NCI-H748 (cell line): Measurements from ENCODE around the gene SAE1.
A peak's percentile ranks its signal among the peaks of the same experiment; 100 is the strongest.

ENCODE experiments used
- DNase-seq: peaks from one replicate; lab custom pipeline; 2025; ENCODE audit not compliant: unreplicated experiment; lab: John Stamatoyannopoulos, UW

SAE1 gene

DNA sequence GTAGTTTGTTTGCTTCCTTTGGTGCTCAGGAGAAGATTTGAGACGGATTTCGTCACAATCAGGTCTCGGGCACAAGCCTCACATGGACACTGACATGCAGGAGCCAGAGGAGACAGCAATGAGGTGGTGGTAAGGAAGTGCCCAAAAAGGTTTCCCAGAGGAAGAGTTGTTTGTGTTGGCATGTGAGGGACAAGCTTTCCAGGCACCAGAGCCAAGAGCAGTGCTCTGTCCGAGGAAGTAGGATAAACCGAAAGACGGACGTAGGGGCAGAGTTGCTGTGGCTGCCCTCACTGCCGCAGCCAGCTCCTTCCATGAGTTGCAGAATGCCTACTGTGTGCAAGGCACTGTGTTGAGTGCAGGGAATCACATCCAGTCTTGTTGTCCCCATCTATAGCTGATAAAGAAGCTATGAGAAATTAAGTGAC is 27.7 kb downstream of the SAE1 start:
- DNase-seq = no peak

DNA sequence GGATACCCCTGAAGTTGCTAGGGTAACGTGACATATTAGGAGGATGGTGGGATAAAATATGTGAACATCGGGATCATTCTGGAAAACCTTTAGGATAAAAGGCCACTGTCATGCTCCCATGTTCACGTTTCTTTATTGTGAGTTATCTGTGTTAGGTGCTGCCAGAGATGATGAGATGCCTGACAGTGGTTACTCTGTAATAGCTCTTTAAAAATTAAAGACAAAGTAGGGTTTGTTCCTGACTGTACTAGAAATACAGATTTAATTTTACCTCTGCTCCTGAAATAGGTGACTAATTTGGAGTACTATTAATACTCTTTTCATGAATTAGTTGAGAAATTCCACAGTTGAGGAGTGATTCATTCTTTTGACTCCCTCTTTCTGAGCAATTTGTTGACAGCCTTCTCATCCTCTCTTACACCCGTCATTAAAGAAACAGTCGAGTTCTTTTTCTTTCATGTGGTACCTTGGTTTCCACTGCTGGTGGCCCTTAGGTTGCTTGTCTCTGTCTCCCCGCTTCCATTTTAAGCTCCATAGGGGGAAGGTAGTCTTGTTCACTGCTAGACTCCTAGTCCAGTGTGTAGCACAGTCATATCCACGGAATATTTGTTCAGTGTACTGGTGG is 28.4 kb downstream of the SAE1 start:
- no peak for DNase-seq

DNA sequence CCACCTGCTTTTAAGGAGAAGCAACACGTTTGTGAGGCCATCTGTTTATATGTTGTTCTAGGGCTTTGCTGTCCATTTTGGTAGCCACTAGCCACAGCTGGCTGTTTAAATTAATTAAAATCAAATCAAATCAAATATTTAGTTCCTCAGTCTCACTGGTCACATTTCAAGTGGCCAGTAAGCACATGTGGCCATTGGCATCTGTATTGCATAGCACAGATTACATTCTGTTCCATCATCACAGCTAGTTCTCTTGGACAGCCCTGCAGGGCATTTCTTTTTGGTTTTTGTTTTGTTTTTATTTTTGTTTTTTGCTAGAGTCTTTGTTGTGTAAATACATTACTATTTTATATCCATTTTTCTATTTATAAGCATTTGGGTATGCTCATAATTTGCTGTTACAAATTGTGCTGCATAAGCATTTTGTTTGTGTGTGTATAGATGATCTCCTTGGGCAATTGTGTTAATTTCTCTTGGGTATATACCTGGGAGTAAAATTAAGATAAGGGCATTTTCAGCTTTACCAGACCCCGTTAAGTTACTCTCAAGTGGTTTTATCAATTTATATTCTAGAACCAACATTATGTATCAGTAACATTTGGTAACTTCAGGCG is 31.3 kb downstream of the SAE1 start:
- no peak for DNase-seq

DNA sequence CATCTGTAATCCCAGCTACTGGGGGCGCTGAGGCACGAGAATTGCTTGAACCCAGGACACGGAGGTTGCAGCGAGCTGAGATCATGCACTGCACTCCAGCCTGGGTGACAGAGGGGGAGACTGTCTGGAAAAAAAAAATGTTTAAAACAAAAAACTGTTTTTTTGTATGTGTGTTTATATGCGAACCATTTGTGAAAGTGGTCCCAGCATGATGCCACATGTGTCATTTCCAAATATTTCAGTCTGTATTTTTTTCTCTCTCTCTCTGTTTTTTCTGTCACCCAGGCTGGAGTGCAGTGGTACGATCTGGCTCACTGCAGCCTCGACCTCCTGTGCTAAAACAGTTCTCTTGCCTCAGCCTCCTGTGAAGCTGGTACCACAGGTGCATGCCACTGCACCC is 37.4 kb downstream of the SAE1 start:
- DNase-seq = no peak

DNA sequence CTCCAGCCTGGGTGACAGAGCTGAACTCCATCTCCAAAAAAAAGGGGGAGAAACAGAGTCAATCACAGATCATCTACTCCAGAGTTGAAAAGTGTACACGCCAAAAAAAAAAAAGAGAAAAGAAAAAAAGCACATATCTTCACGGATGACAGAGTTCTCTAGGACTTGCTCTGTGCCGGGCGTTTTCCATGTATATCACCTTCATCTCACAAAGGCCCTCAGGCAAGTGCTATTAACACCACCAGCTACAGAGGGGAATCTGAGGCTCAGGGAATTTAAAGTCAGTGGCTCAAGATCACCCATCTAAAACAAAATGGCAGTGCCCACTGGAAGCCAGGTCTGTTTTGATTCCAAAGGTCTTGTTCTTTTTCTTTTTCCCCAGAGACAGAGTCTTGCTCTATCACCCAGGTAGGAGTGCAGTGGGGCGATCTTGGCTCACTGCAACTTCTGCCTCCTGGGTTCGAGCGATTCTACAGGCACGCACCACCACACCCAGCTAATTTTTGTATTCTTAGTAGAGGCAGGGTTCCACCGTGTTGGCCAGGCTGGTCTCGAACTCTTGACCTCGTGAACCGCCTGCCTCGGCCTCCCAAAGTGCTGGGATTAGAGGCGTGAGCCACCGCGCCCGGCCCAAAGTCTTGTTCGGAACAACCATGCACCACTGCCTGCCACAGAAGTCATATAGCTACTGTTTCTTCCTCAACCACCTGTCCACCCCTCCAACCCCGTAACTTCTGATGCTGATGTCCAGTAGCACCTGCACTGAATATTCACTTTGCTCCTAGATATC is 42.2 kb downstream of the SAE1 start:
- no peak for DNase-seq

DNA sequence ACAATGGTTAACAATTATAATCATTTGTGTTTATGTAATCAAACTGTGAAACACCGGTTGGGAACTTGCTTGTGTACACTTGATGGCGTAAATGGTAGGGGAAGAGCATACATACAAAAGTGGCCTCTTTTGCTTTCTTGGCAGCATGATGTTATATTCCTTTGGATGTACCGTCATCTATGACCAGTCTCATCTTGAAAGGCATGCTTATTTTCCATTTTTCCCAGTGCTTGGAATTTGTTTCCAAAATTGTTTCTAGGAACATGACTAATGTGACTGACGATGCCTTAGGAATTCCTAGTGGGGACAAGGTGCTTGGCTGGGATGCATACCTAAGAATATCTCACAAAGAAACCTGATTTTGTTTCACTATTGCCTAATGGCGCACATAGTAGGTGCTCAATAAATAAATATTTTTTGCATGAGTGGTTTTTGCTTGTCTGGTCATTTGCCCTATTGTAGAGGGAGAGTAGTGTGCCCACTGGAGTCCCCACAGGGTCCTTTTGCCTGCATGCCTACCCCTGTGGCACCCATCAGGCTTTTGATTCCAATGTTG is 45.5 kb downstream of the SAE1 start:
- no peak for DNase-seq

DNA sequence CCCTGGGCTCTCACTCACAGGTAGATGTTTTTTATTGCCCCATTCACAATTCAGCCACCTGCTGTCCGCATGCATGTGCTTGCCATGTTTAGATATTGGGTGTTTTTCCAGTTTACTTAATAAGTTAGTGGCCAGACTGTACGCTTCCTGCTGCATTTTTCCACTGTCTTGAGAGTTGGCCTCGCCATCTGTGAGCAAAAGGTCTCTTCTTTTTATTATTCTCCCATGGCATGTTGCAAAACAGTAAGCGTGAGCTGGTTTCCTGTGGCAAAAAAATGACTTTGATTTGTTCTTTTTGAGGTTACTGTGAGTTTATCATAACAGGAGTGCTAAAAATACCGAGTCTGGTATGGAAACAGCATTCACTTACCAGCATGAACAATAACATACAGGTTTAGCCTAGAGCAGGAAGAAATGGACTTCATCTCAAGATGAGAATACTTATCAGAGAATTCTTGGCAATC is 46.0 kb downstream of the SAE1 start:
- DNase-seq = no peak

DNA sequence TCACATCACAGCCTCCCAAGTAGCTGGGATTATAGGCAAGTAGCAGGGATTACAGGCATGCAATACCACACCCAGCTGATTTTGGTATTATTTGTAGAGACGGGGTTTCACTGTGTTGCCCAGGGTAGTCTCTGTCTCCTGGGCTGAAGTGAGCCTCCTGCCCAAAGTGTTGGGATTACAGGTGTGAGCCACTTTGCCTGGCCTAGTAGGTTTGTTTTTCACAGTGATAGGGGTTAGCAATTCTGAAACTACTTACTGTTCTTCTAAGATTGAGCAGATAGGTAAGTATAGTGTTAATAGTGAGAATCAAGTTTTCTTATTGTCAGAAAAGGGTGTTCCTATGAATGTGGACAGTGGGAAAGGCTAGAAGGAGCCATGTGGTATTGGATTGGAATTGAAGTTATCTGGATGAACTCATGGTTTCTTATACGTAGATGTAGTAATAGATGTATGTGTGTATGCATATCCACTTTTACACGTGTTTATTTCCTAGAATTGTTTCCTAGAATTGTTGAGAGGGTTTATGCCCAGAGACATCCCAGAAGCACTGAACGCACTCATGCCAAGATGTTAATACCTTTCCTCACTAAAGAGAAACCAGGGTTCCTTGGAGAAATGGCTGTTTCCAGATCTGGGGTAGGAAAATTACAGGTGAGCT is 49.1 kb downstream of the SAE1 start:
- no peak for DNase-seq

DNA sequence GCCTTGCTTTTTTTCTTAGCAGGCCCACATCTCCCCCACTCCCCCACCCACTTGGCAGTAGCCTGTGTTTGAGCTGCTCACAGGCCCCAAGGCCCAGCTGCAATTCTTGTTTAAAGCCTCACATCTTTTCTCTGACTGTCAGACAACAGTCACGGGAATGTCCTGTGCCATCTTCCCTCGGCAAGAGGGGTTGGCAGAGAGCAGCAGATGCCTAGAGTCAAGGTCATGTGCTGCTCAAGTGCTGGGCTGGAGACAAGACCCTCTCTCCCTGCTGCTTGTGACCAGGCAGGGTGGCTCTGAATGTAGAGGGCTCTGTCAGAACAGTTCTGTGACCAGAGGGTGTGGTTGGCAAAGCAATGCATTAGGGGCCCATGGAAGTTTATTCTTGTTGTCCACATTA is 53.0 kb downstream of the SAE1 start:
- no peak for DNase-seq

DNA sequence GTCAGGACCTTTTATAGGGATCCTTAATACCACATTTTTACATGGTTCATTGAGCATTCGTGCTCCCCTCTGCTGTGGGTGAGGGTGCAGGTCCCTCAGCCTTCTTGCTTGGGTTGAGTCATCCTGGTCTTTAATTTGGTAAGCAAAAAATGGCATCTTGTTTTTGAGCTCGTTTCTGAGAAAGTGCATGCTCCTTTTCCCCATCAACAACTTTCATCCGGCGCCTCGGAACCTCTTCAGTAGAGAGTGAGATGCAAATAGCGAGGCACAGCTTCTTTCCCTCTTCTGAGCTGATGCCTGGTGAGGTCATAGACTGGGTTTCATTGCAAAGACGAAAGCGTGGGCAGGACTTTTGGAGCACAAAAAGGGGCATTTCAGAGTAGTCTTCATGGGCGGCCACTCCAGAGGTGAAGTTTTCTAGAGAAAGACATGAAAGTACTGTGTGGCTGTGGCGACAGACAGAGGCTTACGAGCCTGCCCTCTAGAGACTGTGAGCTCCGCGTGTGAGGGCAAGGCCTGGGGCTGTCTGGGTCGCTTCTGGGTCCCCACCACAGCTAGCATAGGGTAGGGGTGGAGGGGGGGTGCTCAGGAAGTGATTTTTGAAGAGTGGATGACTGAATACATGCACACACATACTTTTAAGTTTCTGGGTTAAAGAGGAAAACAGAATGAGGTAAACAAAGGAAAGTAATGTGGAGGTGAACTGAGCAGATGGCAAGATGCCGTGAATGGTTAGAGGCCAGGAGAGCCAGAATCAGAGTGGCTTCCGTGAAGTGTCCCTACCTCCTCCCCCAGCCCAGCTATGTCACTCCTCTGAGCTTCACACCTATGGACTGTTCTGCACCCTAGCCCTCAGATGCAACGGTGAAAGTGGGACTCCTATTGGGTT is 56.1 kb downstream of the SAE1 start:
- DNase-seq = no peak

DNA sequence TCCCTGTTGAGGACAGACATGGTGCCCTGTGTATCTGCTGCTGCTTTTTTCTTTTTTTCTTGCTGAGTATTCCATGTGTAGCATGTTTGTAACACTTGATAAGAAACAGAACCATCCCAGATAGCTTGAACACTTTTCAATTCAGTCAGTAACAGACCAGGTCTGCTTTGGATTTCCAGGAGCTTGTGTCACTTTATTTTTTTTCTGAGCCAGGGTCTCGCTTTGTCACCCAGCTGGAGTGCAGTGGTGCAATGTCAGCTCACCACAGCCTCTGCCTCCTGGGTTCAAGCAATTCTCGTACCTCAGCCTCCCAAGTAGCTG is 56.7 kb downstream of the SAE1 start:
- no peak for DNase-seq

DNA sequence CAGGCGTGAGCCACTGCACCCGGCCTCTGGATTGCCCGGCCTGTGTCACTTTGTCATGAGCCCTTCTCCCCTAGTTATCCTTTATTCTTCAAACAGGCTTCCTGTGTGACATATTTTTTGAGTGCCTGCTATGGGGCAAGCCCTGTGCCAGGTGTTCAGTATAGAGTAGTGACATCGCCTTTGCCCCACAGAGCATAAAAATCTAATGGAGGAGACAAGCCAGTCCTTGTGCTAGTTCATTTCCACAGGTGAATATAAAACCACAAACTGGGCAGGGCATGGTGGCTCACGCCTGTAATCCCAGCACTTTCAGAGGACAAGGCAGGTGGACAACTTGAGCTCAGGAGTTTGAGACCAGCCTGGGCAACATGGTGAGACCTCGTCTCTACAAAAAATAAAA is 57.2 kb downstream of the SAE1 start:
- DNase-seq = no peak

DNA sequence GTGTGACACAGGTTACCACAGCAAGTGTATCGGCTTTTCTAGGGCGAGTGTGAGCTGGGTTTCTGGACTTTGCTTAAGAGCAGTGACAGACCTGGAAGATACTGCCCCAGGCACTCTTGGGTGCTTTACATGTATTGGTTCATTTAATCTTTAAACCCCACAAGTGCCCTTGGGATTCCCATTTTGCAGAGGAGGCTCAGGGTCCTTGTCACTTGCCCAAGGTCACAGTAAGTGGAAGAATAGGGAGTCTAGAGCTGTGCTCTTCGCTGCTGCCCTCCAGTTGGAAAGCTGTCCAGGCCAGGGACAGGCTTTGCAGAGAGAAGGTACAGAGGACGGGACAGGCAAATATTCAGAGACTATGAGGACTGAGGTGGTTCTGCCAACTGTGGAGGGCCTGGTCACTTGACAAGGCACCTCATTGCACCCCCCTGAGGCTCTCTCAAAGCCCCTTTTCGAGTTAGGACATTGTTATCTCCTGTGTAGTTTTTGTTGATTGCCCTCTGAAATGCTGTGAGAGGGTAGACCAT is 57.9 kb downstream of the SAE1 start:
- DNase-seq = no peak

DNA sequence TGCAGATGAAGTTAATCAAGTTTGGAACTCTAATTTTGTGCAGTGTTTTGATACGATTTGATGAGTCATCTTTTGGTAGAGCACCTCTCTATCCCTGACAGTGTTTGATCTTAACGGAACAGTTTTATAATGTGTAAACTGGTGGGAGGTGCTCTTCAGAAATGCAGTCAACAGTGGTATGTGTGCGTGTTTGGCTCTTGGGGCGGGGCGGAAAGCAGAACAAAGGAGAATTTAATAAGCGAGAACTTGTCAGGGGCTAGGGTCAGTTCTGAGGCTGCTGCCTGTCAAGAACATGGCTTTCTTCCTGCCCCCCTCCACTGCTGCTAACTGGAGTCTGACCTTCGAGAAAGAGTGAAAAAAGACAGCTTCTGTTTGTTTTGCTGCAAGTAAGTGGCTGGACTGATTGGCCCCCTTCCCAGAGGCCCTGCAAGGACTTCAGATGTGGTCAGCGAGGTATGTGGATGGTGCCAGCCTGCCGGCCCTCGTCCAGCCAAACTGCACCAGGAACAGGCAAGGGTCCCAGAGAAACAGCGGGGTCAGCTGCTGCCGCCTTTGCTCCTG is 59.6 kb downstream of the SAE1 start:
- DNase-seq = peak; percentile 26

DNA sequence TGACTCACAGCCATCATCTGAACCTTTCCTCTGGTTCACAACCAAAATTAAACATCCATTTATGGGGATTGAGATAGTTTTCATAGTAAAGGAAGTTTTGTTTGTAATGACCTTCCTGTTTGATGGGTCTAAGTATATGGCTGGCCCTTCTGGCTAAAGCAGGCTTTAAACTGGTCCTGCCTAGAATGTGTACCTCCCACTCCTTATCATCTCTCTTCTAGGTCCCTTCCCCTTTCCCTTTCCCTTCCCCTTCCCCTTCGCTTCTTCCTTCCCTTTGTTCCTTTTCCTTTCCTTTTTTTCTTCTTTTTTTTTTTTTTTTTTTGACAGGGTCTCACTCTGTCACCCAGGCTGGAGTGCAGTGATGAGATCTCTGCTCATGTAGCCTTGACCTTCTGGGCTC is 64.8 kb downstream of the SAE1 start:
- no peak for DNase-seq

DNA sequence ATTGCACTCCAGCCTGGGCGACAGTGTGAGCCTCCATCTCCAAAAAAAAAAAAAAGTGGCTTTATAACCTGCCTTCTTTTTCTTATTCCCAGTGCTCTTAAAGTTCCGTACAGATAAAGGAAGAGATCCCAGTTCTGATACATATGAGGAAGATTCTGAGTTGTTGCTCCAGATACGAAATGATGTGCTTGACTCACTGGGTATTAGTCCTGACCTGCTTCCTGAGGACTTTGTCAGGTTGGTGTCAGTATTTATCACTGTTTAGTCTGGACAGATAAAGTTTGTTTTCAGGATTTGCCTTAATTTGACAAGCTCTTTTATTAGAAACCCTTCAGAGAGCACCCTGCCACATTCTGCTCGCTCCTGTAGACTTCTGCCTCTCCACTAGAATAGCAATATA is 66.5 kb downstream of the SAE1 start:
- no peak for DNase-seq

DNA sequence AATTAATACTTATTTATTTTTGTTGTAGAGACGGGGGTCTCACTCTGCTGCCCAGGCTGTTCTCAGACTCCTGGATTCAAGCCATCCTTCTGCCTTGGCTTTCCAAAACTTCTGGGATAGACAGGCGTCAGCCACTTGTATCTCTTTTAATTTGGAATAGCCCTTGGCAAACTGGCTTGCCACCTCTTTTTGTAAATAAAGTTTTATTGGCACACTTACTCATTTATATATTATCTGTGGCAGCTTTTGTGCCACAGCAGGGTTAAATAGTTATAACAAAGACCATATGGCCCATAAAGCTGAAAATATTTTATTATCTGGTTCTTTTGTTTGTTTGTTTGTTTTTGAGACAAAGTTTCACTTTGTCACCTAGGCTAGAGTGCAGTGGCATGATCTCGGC is 69.9 kb downstream of the SAE1 start:
- DNase-seq = no peak

DNA sequence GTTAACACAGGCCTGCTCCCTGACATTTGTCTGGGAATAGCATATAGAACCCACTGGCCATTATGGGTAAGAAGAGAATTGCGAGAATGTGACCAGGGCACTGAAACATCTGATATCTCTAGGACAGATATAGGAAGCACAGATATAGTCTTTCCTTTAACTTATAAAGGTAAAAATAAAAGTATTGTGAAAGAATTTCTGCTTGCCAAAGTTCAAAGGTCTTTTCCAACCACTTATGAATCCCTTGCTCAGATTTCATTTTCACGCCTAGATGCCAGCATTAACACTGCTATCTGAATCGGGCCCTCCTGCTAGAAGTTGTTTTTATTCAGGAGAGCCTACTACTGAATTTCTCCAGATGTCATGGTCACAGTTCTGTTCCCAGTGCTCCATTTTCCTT is 72.6 kb downstream of the SAE1 start:
- no peak for DNase-seq

DNA sequence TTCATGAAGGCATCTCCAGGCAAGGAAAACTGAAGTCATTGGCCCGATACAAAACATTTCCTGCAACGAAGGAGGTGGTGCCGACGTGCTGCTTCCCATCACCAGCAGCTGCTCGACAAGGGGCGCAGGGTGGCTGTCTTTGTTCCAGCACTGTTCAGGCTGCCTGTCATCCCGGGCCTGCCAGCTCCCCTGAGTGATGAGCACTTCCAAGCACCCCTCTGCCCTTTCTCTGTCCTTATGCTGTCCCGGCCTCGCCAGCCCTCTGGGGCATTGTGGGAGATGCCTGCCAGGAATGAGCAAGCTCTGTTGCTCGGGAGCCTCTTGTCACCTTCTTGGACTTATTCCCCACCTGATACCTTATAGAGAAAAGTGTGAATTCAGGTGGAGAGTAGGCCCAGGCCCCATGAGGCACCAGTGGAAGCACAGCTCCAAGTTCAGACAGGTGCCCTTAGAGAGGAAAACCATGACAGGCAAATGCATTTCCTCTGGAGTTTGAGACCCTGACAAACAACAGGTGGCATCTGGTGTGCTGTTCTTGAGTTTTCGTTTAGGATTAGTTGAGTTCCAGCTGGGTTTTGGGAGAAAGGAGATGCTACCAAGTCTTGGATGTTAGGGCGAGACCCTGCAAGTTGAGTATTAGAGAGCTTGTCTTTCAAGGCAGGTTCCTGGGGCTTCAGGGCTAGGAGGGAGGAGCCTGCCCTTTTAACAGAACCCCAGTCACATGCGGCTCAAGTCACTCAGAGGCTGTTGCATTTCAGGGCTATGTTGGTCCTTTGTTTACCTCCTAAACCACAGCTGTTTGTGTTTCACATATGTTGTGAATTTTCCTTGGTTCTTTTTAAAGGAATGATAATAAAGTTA is 78.9 kb downstream of the SAE1 start:
- no peak for DNase-seq
